ENCODE data around the gene TOX3. TPM values are rescaled to one million over a fixed set of nuclear protein-coding genes. Genes with fewer than 3 reads are reported as not detected.

TOX3 gene
- total and polyA plus RNA-seq, 11 donors = 0.17 TPM; not detected in 10

DNA sequence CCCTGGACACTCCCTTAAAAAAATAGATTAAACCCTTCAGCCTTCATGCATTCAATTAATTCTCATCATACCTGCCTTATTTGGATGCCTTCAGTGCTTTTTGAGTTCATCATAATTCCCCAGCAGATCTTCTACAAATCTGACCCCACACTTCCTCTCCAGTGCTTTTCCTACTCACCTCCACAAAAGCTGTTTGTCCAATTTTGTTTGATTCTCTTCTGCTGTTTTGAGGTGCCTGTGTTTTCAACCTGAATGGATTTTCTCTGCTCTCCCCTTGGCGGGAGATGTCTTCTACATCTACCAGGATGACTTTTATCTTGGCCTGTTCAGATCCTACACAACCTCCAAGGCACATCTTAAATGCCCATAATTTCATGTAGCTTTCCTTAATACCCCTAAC lies 112.7 kb downstream of the TOX3 start:
- H3K9me3 ChIP-seq = no peaks in the 10 kb centered on the region
- H3K27me3 ChIP-seq = no peaks in the 10 kb centered on the region
- ATAC-seq (no peak), DNase-seq (no peak)
- H3K4me3 ChIP-seq = no peak overlapping the region
- 83 to 94% (median 93%) methylated on average over 1 of the region's 1 CpG for WGBS, 4 donors
- no peaks in the 10 kb centered on the region for H3K4me1 ChIP-seq
- H3K36me3 ChIP-seq = no peaks in the 10 kb centered on the region
- intact Hi-C loops (cut with DNase I) = no loop called here
- H3K27ac ChIP-seq = no peak overlapping the region
- TF ChIP-seq, protein P1, sequence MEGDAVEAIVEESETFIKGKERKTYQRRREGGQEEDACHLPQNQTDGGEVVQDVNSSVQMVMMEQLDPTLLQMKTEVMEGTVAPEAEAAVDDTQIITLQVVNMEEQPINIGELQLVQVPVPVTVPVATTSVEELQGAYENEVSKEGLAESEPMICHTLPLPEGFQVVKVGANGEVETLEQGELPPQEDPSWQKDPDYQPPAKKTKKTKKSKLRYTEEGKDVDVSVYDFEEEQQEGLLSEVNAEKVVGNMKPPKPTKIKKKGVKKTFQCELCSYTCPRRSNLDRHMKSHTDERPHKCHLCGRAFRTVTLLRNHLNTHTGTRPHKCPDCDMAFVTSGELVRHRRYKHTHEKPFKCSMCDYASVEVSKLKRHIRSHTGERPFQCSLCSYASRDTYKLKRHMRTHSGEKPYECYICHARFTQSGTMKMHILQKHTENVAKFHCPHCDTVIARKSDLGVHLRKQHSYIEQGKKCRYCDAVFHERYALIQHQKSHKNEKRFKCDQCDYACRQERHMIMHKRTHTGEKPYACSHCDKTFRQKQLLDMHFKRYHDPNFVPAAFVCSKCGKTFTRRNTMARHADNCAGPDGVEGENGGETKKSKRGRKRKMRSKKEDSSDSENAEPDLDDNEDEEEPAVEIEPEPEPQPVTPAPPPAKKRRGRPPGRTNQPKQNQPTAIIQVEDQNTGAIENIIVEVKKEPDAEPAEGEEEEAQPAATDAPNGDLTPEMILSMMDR (IDR thresholded peaks at IDR 0.05) = no peak
- TF ChIP-seq POLR2A (IDR thresholded peaks at IDR 0.05) = no peak

DNA sequence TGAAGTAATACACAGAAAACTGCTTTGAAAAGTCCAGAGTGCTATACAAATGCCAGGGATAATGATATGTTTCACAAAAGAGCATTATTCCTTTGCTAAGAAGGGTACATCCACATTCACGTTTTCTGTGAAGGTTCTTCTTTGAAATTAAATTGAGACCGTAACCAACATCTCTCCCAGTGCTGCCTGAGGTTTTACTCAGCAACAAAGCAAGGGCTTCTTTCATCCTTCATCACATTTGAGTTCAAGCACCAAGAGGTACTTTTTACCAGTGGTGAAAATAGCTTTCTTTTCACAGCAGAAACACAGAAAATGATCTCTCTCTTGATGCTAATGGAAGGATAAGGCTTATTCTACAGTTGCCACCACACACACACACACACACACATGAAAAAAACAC lies 113.3 kb downstream of the TOX3 start:
- ATAC-seq (no peak), DNase-seq (no peak)
- WGBS, 4 donors = 62 to 71% (median 70%) methylated on average over 2 of the region's 2 CpGs
- Histone ChIP-seq H3K36me3 (no peaks in the 10 kb centered on the region), H3K27me3 (no peaks in the 10 kb centered on the region), H3K4me1 (no peaks in the 10 kb centered on the region), H3K4me3 (no peak overlapping the region), H3K9me3 (no peaks in the 10 kb centered on the region), H3K27ac (no peak overlapping the region)
- TF ChIP-seq, protein P1 (IDR thresholded peaks at IDR 0.05) = no peak
- no peak for TF ChIP-seq POLR2A (IDR thresholded peaks at IDR 0.05)
- intact Hi-C loops (cut with DNase I) = no loop called here

DNA sequence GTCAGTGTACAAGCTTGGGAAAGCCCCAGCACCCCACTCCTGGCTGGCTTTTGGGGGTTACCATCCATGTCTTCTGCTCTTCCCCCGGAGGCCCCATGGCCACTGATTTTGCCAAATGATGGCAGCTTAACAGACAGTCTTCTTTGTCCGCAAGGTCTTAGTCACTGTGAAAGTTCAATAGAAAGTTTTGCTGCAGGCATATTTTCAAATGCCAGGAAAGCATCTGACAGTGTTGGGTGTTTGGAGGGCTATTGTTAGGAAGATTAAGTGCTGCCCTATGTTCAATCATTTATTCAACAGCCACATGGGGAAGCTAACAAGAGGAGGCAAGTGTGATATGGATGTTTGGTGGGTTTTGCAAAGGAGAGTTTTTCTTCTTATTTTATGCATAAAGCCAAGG lies 122.4 kb downstream of the TOX3 start:
- Histone ChIP-seq H3K36me3 (no peaks in the 10 kb centered on the region), H3K27me3 (no peaks in the 10 kb centered on the region), H3K27ac (no peak overlapping the region), H3K4me1 (no peaks in the 10 kb centered on the region), H3K4me3 (no peak overlapping the region), H3K9me3 (no peaks in the 10 kb centered on the region)
- no peak for TF ChIP-seq POLR2A (IDR thresholded peaks at IDR 0.05)
- TF ChIP-seq, protein P1 (IDR thresholded peaks at IDR 0.05) = no peak
- ATAC-seq (no peak), DNase-seq (no peak)
- 82 to 94% (median 94%) methylated on average over 2 of the region's 2 CpGs for WGBS, 4 donors
- intact Hi-C loops (cut with DNase I) = no loop called here

DNA sequence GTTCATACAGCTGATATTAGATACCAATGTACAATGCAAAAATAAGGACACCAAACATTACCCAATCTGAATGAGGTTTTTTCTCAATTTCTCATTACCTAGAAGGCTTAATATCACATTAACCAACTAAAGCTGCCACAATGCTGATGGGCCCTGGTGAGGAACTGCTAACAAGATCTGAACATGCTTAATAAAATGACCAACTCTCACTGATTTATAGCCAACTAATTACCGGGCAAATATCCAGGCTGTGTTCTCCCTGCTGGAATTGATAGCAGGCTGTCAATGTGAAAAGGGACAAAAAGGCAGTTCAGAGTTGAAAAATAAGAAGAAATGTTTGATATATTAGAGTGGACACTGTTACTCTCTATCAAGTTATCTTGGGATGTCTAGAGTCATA lies 124.6 kb downstream of the TOX3 start:
- WGBS, 4 donors = 70 to 76% (median 73%) methylated on average over 1 of the region's 1 CpG
- H3K4me1 ChIP-seq = no peaks in the 10 kb centered on the region
- intact Hi-C loops (cut with DNase I) = no loop called here
- no peaks in the 10 kb centered on the region for H3K9me3 ChIP-seq
- H3K36me3 ChIP-seq = no peaks in the 10 kb centered on the region
- DNase-seq = no peak
- ATAC-seq = no peak
- no peaks in the 10 kb centered on the region for H3K27me3 ChIP-seq
- no peak overlapping the region for H3K27ac ChIP-seq
- TF ChIP-seq, protein P1 (IDR thresholded peaks at IDR 0.05) = no peak
- no peak for TF ChIP-seq POLR2A (IDR thresholded peaks at IDR 0.05)
- no peak overlapping the region for H3K4me3 ChIP-seq

All from heart left ventricle (tissue), 16 donors.